ENCODE data around the gene UBE3C. TPM values are rescaled to one million over a fixed set of nuclear protein-coding genes. Genes with fewer than 3 reads are reported as not detected.
A peak's percentile ranks its signal among the peaks of the same experiment; 100 is the strongest.
"Not testable (repeated sequence)": the region's sequence is repeated elsewhere in the genome, so short reads cannot be mapped to it uniquely, and the experiment has no call there.

UBE3C gene
- total RNA-seq, 1 donor from 2014 or later = 77.9 TPM

GRCh38 chr7:157130849-157131248, 7.9 kb upstream of the UBE3C start:
- DNase-seq (ENCODE audit: low read depth in 2 of 2) = not testable (repeated sequence)

- no peak for DNase-seq (ENCODE audit: low read depth in 2 of 2)
These were observed 5.9 kb upstream of the UBE3C start for GRCh38 chr7:157132796-157133195.

GRCh38 chr7:157133304-157133703, 5.4 kb upstream of the UBE3C start:
- no peak for DNase-seq (ENCODE audit: low read depth in 2 of 2)

GRCh38 chr7:157136372-157136771, 2.4 kb upstream of the UBE3C start:
- peak; percentile 84 to 92 for DNase-seq (ENCODE audit: low read depth in 2 of 2)

- DNase-seq (ENCODE audit: low read depth in 2 of 2) = no peak
These were observed 664 bp upstream of the UBE3C start for GRCh38 chr7:157138101-157138423.

GRCh38 chr7:157139111-157139809, 534 bp downstream of the UBE3C start:
- DNase-seq (ENCODE audit: low read depth in 2 of 2) = peak in 1 of 2 donors; percentile 63

- no peak for DNase-seq (ENCODE audit: low read depth in 2 of 2)
These were observed 1.2 kb downstream of the UBE3C start for GRCh38 chr7:157139810-157140510.

- DNase-seq (ENCODE audit: low read depth in 2 of 2) = no peak
These were observed 1.8 kb downstream of the UBE3C start for GRCh38 chr7:157140511-157140905.

GRCh38 chr7:157141525-157142060, 2.9 kb downstream of the UBE3C start:
- DNase-seq (ENCODE audit: low read depth in 2 of 2) = no peak

- no peak for DNase-seq (ENCODE audit: low read depth in 2 of 2)
These were observed 5.1 kb downstream of the UBE3C start for GRCh38 chr7:157143788-157144187.

- DNase-seq (ENCODE audit: low read depth in 2 of 2) = no peak
These were observed 10.6 kb downstream of the UBE3C start for GRCh38 chr7:157149317-157149716.

- peak in 1 of 2 donors; percentile 23 for DNase-seq (ENCODE audit: low read depth in 2 of 2)
These were observed 12.2 kb downstream of the UBE3C start for GRCh38 chr7:157150882-157151281.

GRCh38 chr7:157151626-157152339, 13.1 kb downstream of the UBE3C start:
- no peak for DNase-seq (ENCODE audit: low read depth in 2 of 2)

GRCh38 chr7:157152391-157152937, 13.7 kb downstream of the UBE3C start:
- DNase-seq (ENCODE audit: low read depth in 2 of 2) = no peak

GRCh38 chr7:157153260-157153659, 14.5 kb downstream of the UBE3C start:
- no peak for DNase-seq (ENCODE audit: low read depth in 2 of 2)

- no peak for DNase-seq (ENCODE audit: low read depth in 2 of 2)
These were observed 17.2 kb downstream of the UBE3C start for GRCh38 chr7:157155959-157156358.

- peak in 1 of 2 donors; percentile 64 for DNase-seq (ENCODE audit: low read depth in 2 of 2)
These were observed 19.7 kb downstream of the UBE3C start for GRCh38 chr7:157158400-157158799.

GRCh38 chr7:157159537-157159936, 20.8 kb downstream of the UBE3C start:
- DNase-seq (ENCODE audit: low read depth in 2 of 2) = not testable (repeated sequence)

GRCh38 chr7:157160433-157160832, 21.7 kb downstream of the UBE3C start:
- no peak for DNase-seq (ENCODE audit: low read depth in 2 of 2)

- DNase-seq (ENCODE audit: low read depth in 2 of 2) = no peak
These were observed 27.3 kb downstream of the UBE3C start for GRCh38 chr7:157165987-157166386.

GRCh38 chr7:157168571-157168970, 29.8 kb downstream of the UBE3C start:
- DNase-seq (ENCODE audit: low read depth in 2 of 2) = no peak

GRCh38 chr7:157176771-157177170, 38.0 kb downstream of the UBE3C start:
- no peak for DNase-seq (ENCODE audit: low read depth in 2 of 2)

Measured in dermis microvascular lymphatic vessel endothelial cell (primary cell).